ENCODE data around the gene KMT5C.

DNA sequence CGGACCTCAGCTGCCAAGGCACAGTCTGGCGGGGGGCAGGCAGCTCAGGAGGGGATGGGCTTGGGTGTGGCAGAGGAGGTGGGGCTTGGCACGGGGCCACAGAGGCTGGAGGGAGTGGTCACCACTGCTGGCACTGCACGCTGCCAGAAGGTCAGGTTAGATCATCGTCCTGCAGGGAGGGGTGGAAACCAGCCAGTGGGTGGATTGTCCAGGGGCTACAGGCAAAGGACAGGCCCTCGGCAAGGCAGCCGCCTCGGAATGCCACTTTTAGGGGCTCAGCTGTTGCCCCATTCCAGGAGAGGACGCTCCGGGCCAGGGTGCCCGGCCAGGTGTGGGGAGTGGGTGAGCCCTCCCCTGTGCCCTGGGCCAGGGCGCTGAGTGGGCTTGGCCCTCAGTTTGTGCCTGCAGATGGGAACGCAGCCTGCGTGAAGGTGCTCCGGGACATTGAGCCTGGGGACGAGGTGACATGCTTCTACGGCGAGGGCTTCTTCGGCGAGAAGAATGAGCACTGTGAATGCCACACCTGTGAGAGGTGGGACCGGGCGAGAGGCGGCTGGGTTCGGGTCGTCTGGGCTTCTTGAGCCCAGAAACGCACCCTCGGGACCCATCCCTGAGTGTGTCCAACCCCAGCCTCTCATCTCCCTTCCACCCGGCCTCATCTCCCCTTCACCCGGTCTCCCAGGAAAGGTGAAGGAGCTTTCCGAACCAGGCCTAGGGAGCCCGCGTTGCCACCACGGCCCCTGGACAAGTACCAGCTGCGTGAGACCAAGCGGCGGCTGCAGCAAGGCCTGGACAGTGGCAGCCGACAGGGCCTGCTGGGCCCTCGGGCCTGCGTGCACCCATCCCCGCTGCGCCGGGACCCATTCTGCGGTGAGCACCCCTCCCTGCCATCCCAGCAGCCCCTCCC lies 6.4 kb downstream of the KMT5C start:
- no peak for TF ChIP-seq SMC3 (IDR thresholded peaks at IDR 0.05; ENCODE audit: borderline replicate concordance, low read length)
- no peak for TF ChIP-seq TARDBP (IDR thresholded peaks at IDR 0.05; ENCODE audit: borderline replicate concordance)
- TF ChIP-seq, protein P1, sequence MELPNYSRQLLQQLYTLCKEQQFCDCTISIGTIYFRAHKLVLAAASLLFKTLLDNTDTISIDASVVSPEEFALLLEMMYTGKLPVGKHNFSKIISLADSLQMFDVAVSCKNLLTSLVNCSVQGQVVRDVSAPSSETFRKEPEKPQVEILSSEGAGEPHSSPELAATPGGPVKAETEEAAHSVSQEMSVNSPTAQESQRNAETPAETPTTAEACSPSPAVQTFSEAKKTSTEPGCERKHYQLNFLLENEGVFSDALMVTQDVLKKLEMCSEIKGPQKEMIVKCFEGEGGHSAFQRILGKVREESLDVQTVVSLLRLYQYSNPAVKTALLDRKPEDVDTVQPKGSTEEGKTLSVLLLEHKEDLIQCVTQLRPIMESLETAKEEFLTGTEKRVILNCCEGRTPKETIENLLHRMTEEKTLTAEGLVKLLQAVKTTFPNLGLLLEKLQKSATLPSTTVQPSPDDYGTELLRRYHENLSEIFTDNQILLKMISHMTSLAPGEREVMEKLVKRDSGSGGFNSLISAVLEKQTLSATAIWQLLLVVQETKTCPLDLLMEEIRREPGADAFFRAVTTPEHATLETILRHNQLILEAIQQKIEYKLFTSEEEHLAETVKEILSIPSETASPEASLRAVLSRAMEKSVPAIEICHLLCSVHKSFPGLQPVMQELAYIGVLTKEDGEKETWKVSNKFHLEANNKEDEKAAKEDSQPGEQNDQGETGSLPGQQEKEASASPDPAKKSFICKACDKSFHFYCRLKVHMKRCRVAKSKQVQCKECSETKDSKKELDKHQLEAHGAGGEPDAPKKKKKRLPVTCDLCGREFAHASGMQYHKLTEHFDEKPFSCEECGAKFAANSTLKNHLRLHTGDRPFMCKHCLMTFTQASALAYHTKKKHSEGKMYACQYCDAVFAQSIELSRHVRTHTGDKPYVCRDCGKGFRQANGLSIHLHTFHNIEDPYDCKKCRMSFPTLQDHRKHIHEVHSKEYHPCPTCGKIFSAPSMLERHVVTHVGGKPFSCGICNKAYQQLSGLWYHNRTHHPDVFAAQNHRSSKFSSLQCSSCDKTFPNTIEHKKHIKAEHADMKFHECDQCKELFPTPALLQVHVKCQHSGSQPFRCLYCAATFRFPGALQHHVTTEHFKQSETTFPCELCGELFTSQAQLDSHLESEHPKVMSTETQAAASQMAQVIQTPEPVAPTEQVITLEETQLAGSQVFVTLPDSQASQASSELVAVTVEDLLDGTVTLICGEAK (IDR thresholded peaks at IDR 0.05; ENCODE audit: borderline replicate concordance): no peak
